HepG2 (cell line): ENCODE data around the gene GRAMD2A. TPM values are rescaled to one million over a fixed set of nuclear protein-coding genes. Genes with fewer than 3 reads are reported as not detected.

Source experiments
- ARID2 ChIP-seq: sonication (generic); formaldehyde crosslinking; IDR thresholded peaks from 2 replicates; pipeline ENCODE4 v1.8.1; 2022; ENCODE audit warnings: mild to moderate bottlenecking, missing genetic modification reagents, borderline replicate concordance
- HOXD1 ChIP-seq: sonication (generic); formaldehyde crosslinking; IDR thresholded peaks from 2 replicates; pipeline ENCODE4 v1.5.0; 2020; ENCODE audit warnings: missing genetic modification reagents
- RELA ChIP-seq: sonication (generic); formaldehyde crosslinking; IDR thresholded peaks from 2 replicates; pipeline ENCODE4 v1.4.0; 2020; ENCODE audit warnings: missing genetic modification reagents
- TOPORS ChIP-seq: sonication (generic); formaldehyde crosslinking; IDR thresholded peaks from 2 replicates; pipeline ENCODE4 v1.8.0; 2023; ENCODE audit warnings: mild to moderate bottlenecking, missing genetic modification reagents
- ZNF17 ChIP-seq: sonication (generic); formaldehyde crosslinking; IDR thresholded peaks from 2 replicates; pipeline ENCODE4 v1.5.0; 2020; ENCODE audit warnings: mild to moderate bottlenecking, missing genetic modification reagents
- ZNF605 ChIP-seq: sonication (generic); formaldehyde crosslinking; IDR thresholded peaks from 2 replicates; pipeline ENCODE4 v1.8.0; 2022; ENCODE audit warnings: mild to moderate bottlenecking, missing genetic modification reagents
- ZNF713 ChIP-seq: sonication (generic); formaldehyde crosslinking; IDR thresholded peaks from 2 replicates; pipeline ENCODE4 v1.4.0; 2020; ENCODE audit warnings: mild to moderate bottlenecking, missing genetic modification reagents
- ZNF761 ChIP-seq: sonication (generic); formaldehyde crosslinking; conservative IDR thresholded peaks from 2 replicates; pipeline ENCODE4 v1.4.0; 2020; ENCODE audit warnings: mild to moderate bottlenecking, missing genetic modification reagents
- ZNF792 ChIP-seq: IDR thresholded peaks from 2 replicates; pipeline ENCODE4 v1.6.1; 2016
- polyA plus RNA-seq, 8 experiments: library from polyadenylated mRNA; depleted of rRNA in 3 of 8; stranded (reverse) in 7 of 8; unstranded in 1 of 8; fragments of >200 nt; fragmentation: Illumina TruSeq in 4 of 8; extraction: Trizol in 4 of 8; gene quantifications; 2 replicates each; pipeline versions ENCODE4 v1.2.1 to v1.2.3, GENCODE V29; 2011 to 2016; ENCODE audit warnings: low read depth in 4 of 8, missing spikeins in 1 of 8, mixed read lengths in 1 of 8; ENCODE audit not compliant: insufficient read depth in 1 of 8
- total RNA-seq, 5 experiments: library from RNA; depleted of rRNA; stranded (reverse); fragments of >200 nt; fragmentation: Illumina TruSeq; extraction: Trizol; gene quantifications; 2 replicates each; pipeline ENCODE4 v1.2.3, GENCODE V29; 2016; ENCODE audit warnings: low read depth in 1 of 5
- TF ChIP-seq, protein P1 (sequence below): IDR thresholded peaks from 2 replicates; pipeline ENCODE4 v1.6.1; 2016; ENCODE audit warnings: mild to moderate bottlenecking
- TF ChIP-seq, protein P2 (sequence below): sonication (generic); formaldehyde crosslinking; IDR thresholded peaks from 2 replicates; pipeline ENCODE4 v1.4.0; 2020; ENCODE audit warnings: missing genetic modification reagents, borderline replicate concordance
- TF ChIP-seq, protein P3 (sequence below): sonication (generic); formaldehyde crosslinking; IDR thresholded peaks from 2 replicates; pipeline ENCODE4 v1.9.0; 2021; ENCODE audit warnings: missing genetic modification reagents, mild to moderate bottlenecking, borderline replicate concordance
- TF ChIP-seq, protein P4 (sequence below): sonication (generic); formaldehyde crosslinking; IDR thresholded peaks from 2 replicates; pipeline ENCODE4 v1.8.1; 2023; ENCODE audit warnings: mild to moderate bottlenecking, missing genetic modification reagents
- TF ChIP-seq, protein P5 (sequence below): sonication (generic); formaldehyde crosslinking; IDR thresholded peaks from 2 replicates; pipeline ENCODE4 v1.4.0; 2020; ENCODE audit warnings: missing genetic modification reagents
- TF ChIP-seq, protein P6 (sequence below): sonication (generic); formaldehyde crosslinking; IDR thresholded peaks from 2 replicates; pipeline ENCODE4 v1.5.0; 2020; ENCODE audit warnings: missing genetic modification reagents, mild to moderate bottlenecking, borderline replicate concordance
- TF ChIP-seq, protein P7 (sequence below): sonication (generic); formaldehyde crosslinking; conservative IDR thresholded peaks from 2 replicates; pipeline ENCODE4 v1.4.0; 2020; ENCODE audit warnings: missing genetic modification reagents

Gene GRAMD2A
- total and polyA plus RNA-seq, 2 of the 13 experiments (the other 11 are each of a cell fraction or from before 2014, with no cell fraction given), result 0.04 TPM; not detected in 1

DNA sequence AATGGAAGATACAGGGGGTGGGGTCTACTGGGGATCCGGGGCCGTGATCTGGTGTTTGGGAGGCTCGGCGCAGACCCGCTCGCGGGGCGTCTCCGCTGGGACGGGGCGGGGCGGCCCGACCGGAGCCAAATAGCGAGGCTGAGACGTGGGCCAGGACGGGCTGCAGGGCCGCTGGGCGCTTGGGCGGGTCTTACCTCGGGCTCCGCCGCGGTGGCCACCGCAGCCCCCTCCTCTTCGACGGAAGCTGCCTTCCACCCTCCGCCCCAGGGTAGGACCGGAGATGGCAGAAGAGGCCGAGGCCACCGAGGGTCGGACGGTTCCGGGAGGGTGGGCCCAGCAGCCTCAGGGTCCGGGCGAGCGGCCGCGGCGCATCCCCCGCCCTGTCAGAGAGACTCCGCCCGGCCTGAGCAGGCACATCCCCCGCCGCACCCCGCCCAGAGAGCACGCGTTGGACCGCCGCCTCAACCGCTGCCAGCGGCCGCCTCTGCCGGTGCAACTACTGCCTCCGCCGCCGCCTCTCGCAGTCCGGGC is 80.0 kb downstream of the GRAMD2A start (continued):
- TF ChIP-seq ZNF792 (CRISPR knock-in tag) (0 out of 2 replicates have a peak, but pooled peaks have one; percentile 16), ZNF761 (CRISPR knock-in tag) (0 out of 2 replicates have a peak, but pooled peaks have one; percentile 1), ZNF713 (CRISPR knock-in tag) (no peak), TOPORS (CRISPR knock-in tag) (0 out of 2 replicates have a peak, but pooled peaks have one; percentile 54), ZNF605 (peak; percentile 59; the same call in 1 of the 2 replicates), RELA (CRISPR knock-in tag) (0 out of 2 replicates have a peak, but pooled peaks have one; percentile 24), ZNF17 (no peak), HOXD1 (CRISPR knock-in tag) (0 out of 2 replicates have a peak, but pooled peaks have one; percentile 11), ARID2 (CRISPR knock-in tag) (0 out of 2 replicates have a peak, but pooled peaks have one; percentile 61)
- TF ChIP-seq, protein P1, sequence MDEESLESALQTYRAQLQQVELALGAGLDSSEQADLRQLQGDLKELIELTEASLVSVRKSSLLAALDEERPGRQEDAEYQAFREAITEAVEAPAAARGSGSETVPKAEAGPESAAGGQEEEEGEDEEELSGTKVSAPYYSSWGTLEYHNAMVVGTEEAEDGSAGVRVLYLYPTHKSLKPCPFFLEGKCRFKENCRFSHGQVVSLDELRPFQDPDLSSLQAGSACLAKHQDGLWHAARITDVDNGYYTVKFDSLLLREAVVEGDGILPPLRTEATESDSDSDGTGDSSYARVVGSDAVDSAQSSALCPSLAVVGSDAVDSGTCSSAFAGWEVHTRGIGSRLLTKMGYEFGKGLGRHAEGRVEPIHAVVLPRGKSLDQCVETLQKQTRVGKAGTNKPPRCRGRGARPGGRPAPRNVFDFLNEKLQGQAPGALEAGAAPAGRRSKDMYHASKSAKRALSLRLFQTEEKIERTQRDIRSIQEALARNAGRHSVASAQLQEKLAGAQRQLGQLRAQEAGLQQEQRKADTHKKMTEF (CRISPR knock-in tag), result 0 out of 2 replicates have a peak, but pooled peaks have one; percentile 32
- TF ChIP-seq, protein P2, sequence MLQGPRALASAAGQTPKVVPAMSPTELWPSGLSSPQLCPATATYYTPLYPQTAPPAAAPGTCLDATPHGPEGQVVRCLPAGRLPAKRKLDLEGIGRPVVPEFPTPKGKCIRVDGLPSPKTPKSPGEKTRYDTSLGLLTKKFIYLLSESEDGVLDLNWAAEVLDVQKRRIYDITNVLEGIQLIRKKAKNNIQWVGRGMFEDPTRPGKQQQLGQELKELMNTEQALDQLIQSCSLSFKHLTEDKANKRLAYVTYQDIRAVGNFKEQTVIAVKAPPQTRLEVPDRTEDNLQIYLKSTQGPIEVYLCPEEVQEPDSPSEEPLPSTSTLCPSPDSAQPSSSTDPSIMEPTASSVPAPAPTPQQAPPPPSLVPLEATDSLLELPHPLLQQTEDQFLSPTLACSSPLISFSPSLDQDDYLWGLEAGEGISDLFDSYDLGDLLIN (CRISPR knock-in tag), result peak; percentile 24; the same call in 1 of the 2 replicates
- TF ChIP-seq, protein P3, sequence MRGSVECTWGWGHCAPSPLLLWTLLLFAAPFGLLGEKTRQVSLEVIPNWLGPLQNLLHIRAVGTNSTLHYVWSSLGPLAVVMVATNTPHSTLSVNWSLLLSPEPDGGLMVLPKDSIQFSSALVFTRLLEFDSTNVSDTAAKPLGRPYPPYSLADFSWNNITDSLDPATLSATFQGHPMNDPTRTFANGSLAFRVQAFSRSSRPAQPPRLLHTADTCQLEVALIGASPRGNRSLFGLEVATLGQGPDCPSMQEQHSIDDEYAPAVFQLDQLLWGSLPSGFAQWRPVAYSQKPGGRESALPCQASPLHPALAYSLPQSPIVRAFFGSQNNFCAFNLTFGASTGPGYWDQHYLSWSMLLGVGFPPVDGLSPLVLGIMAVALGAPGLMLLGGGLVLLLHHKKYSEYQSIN (CRISPR knock-in tag), result no peak
- TF ChIP-seq, protein P4, sequence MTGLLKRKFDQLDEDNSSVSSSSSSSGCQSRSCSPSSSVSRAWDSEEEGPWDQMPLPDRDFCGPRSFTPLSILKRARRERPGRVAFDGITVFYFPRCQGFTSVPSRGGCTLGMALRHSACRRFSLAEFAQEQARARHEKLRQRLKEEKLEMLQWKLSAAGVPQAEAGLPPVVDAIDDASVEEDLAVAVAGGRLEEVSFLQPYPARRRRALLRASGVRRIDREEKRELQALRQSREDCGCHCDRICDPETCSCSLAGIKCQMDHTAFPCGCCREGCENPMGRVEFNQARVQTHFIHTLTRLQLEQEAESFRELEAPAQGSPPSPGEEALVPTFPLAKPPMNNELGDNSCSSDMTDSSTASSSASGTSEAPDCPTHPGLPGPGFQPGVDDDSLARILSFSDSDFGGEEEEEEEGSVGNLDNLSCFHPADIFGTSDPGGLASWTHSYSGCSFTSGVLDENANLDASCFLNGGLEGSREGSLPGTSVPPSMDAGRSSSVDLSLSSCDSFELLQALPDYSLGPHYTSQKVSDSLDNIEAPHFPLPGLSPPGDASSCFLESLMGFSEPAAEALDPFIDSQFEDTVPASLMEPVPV, result peak; percentile 91
- TF ChIP-seq, protein P5, sequence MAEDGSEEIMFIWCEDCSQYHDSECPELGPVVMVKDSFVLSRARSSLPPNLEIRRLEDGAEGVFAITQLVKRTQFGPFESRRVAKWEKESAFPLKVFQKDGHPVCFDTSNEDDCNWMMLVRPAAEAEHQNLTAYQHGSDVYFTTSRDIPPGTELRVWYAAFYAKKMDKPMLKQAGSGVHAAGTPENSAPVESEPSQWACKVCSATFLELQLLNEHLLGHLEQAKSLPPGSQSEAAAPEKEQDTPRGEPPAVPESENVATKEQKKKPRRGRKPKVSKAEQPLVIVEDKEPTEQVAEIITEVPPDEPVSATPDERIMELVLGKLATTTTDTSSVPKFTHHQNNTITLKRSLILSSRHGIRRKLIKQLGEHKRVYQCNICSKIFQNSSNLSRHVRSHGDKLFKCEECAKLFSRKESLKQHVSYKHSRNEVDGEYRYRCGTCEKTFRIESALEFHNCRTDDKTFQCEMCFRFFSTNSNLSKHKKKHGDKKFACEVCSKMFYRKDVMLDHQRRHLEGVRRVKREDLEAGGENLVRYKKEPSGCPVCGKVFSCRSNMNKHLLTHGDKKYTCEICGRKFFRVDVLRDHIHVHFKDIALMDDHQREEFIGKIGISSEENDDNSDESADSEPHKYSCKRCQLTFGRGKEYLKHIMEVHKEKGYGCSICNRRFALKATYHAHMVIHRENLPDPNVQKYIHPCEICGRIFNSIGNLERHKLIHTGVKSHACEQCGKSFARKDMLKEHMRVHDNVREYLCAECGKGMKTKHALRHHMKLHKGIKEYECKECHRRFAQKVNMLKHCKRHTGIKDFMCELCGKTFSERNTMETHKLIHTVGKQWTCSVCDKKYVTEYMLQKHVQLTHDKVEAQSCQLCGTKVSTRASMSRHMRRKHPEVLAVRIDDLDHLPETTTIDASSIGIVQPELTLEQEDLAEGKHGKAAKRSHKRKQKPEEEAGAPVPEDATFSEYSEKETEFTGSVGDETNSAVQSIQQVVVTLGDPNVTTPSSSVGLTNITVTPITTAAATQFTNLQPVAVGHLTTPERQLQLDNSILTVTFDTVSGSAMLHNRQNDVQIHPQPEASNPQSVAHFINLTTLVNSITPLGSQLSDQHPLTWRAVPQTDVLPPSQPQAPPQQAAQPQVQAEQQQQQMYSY, result no peak
- TF ChIP-seq, protein P6, sequence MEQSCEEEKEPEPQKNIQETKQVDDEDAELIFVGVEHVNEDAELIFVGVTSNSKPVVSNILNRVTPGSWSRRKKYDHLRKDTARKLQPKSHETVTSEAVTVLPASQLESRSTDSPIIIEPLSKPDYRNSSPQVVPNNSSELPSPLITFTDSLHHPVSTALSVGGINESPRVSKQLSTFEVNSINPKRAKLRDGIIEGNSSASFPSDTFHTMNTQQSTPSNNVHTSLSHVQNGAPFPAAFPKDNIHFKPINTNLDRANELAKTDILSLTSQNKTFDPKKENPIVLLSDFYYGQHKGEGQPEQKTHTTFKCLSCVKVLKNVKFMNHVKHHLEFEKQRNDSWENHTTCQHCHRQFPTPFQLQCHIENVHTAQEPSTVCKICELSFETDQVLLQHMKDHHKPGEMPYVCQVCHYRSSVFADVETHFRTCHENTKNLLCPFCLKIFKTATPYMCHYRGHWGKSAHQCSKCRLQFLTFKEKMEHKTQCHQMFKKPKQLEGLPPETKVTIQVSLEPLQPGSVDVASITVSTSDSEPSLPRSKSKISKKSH (CRISPR knock-in tag), result 0 out of 2 replicates have a peak, but pooled peaks have one; percentile 17
- TF ChIP-seq, protein P7, sequence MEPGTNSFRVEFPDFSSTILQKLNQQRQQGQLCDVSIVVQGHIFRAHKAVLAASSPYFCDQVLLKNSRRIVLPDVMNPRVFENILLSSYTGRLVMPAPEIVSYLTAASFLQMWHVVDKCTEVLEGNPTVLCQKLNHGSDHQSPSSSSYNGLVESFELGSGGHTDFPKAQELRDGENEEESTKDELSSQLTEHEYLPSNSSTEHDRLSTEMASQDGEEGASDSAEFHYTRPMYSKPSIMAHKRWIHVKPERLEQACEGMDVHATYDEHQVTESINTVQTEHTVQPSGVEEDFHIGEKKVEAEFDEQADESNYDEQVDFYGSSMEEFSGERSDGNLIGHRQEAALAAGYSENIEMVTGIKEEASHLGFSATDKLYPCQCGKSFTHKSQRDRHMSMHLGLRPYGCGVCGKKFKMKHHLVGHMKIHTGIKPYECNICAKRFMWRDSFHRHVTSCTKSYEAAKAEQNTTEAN (CRISPR knock-in tag), result no peak
